CD4-positive, alpha-beta T cell treated with Interleukin-4 for 1 hour (primary cell): ENCODE results near the gene IQCE.
A peak's percentile ranks its signal among the peaks of the same experiment; 100 is the strongest.

ENCODE experiments used
- DNase-seq, 2 donors: peaks; one replicate each; pipeline ENCODE4 v3.0.0-alpha.2; 2020 to 2022

IQCE gene

GRCh38 chr7:2637066-2637471, 78.3 kb downstream of the IQCE start:
- DNase-seq, result no peak

- DNase-seq, result peak in 1 of 2 donors; percentile 75
These were observed 78.9 kb downstream of the IQCE start for GRCh38 chr7:2637505-2638223.

- DNase-seq, result no peak
These were observed 79.6 kb downstream of the IQCE start for GRCh38 chr7:2638224-2638991.

- no peak for DNase-seq
These were observed 80.5 kb downstream of the IQCE start for GRCh38 chr7:2639181-2639681.

GRCh38 chr7:2639695-2640481, 81.1 kb downstream of the IQCE start:
- no peak for DNase-seq

GRCh38 chr7:2640482-2640830, 81.7 kb downstream of the IQCE start:
- no peak for DNase-seq

GRCh38 chr7:2640846-2641316, 82.1 kb downstream of the IQCE start:
- DNase-seq, result no peak

GRCh38 chr7:2641406-2642393, 82.9 kb downstream of the IQCE start:
- peak in 1 of 2 donors; percentile 62 for DNase-seq

GRCh38 chr7:2643386-2644219, 84.8 kb downstream of the IQCE start:
- DNase-seq, result no peak

- DNase-seq, result no peak
These were observed 85.4 kb downstream of the IQCE start for GRCh38 chr7:2644220-2644561.

GRCh38 chr7:2644562-2645273, 85.9 kb downstream of the IQCE start:
- no peak for DNase-seq

- peak; percentile 46 to 48 for DNase-seq
These were observed 86.6 kb downstream of the IQCE start for GRCh38 chr7:2645274-2645868.

- no peak for DNase-seq
These were observed 87.5 kb downstream of the IQCE start for GRCh38 chr7:2646336-2646679.

GRCh38 chr7:2646680-2647571, 88.1 kb downstream of the IQCE start:
- DNase-seq, result no peak

- DNase-seq, result peak; percentile 6 to 70
These were observed 88.9 kb downstream of the IQCE start for GRCh38 chr7:2647594-2648172.

- no peak for DNase-seq
These were observed 90.5 kb downstream of the IQCE start for GRCh38 chr7:2649139-2649838.

GRCh38 chr7:2649991-2650390, 91.2 kb downstream of the IQCE start:
- DNase-seq, result no peak

- DNase-seq, result no peak
These were observed 91.7 kb downstream of the IQCE start for GRCh38 chr7:2650451-2650850.
